Mammary epithelial cell (primary cell): Measurements from ENCODE around the gene FGD3.

Experiments used
- CTCF ChIP-seq, 2 donors: IDR thresholded peaks in 1 of 2; conservative IDR thresholded peaks in 1 of 2; 2 replicates each; pipeline ENCODE4 v1.5.1; 2011 to 2012; ENCODE audit warnings: inconsistent platforms in 2 of 2, low read length in 2 of 2, mild to moderate bottlenecking in 2 of 2, control low read depth in 1 of 2, low read depth in 1 of 2; ENCODE audit not compliant: insufficient read depth in 1 of 2; ENCODE audit errors: extremely low read depth in 1 of 2
- EZH2 ChIP-seq: IDR thresholded peaks from 2 replicates; pipeline ENCODE4 v1.6.1; 2012; ENCODE audit warnings: low read length, inconsistent platforms, borderline replicate concordance

GRCh38 chr9:93013856-93014582 is 66.7 kb downstream of the FGD3 start:
- TF ChIP-seq CTCF (conservative IDR thresholded peaks at IDR 0.05 in 1 of 2, IDR thresholded peaks at IDR 0.05 in 1 of 2; ENCODE audit: extremely low read depth in 1 of 2, insufficient read depth in 1 of 2, low read depth in 1 of 2, low read length in 2 of 2) (no peak), EZH2 (no peak)
